ENCODE measurements around the gene PIAS4.
A peak's percentile ranks its signal among the peaks of the same experiment; 100 is the strongest.

PIAS4 gene

GRCh38 chr19:3976495-3977241, 30.9 kb upstream of the PIAS4 start:
- in situ Hi-C loops (cut with HindIII; ENCODE audit: low pct_ligation_motif_present, low pct_unique_long_range_greater_than_20kb, low sequenced_read_pairs) = no loop called here
- DNase-seq = peak; percentile 73

GRCh38 chr19:3977242-3978143, 30.0 kb upstream of the PIAS4 start:
- in situ Hi-C loops (cut with HindIII; ENCODE audit: low pct_ligation_motif_present, low pct_unique_long_range_greater_than_20kb, low sequenced_read_pairs) = no loop called here
- no peak for DNase-seq

GRCh38 chr19:3978145-3978544, 29.4 kb upstream of the PIAS4 start:
- in situ Hi-C loops (cut with HindIII; ENCODE audit: low pct_ligation_motif_present, low pct_unique_long_range_greater_than_20kb, low sequenced_read_pairs) = no loop called here
- DNase-seq = no peak

- DNase-seq = no peak
- in situ Hi-C loops (cut with HindIII; ENCODE audit: low pct_ligation_motif_present, low pct_unique_long_range_greater_than_20kb, low sequenced_read_pairs) = no loop called here
These were observed 28.3 kb upstream of the PIAS4 start for GRCh38 chr19:3979289-3979673.

GRCh38 chr19:3979674-3980352, 27.7 kb upstream of the PIAS4 start:
- no peak for DNase-seq
- in situ Hi-C loops (cut with HindIII; ENCODE audit: low pct_ligation_motif_present, low pct_unique_long_range_greater_than_20kb, low sequenced_read_pairs) = no loop called here

- no peak for DNase-seq
- in situ Hi-C loops (cut with HindIII; ENCODE audit: low pct_ligation_motif_present, low pct_unique_long_range_greater_than_20kb, low sequenced_read_pairs) = no loop called here
These were observed 26.9 kb upstream of the PIAS4 start for GRCh38 chr19:3980353-3981251.

GRCh38 chr19:3981373-3981735, 26.2 kb upstream of the PIAS4 start:
- DNase-seq = no peak
- in situ Hi-C loops (cut with HindIII; ENCODE audit: low pct_ligation_motif_present, low pct_unique_long_range_greater_than_20kb, low sequenced_read_pairs) = no loop called here

- in situ Hi-C loops (cut with HindIII; ENCODE audit: low pct_ligation_motif_present, low pct_unique_long_range_greater_than_20kb, low sequenced_read_pairs) = no loop called here
- no peak for DNase-seq
These were observed 25.5 kb upstream of the PIAS4 start for GRCh38 chr19:3981736-3982681.

- no peak for DNase-seq
- in situ Hi-C loops (cut with HindIII; ENCODE audit: low pct_ligation_motif_present, low pct_unique_long_range_greater_than_20kb, low sequenced_read_pairs) = no loop called here
These were observed 24.6 kb upstream of the PIAS4 start for GRCh38 chr19:3982701-3983541.

- in situ Hi-C loops (cut with HindIII; ENCODE audit: low pct_ligation_motif_present, low pct_unique_long_range_greater_than_20kb, low sequenced_read_pairs) = no loop called here
- DNase-seq = no peak
These were observed 24.0 kb upstream of the PIAS4 start for GRCh38 chr19:3983542-3983914.

- in situ Hi-C loops (cut with HindIII; ENCODE audit: low pct_ligation_motif_present, low pct_unique_long_range_greater_than_20kb, low sequenced_read_pairs) = no loop called here
- peak; percentile 61 for DNase-seq
These were observed 23.5 kb upstream of the PIAS4 start for GRCh38 chr19:3983936-3984583.

- no peak for DNase-seq
- in situ Hi-C loops (cut with HindIII; ENCODE audit: low pct_ligation_motif_present, low pct_unique_long_range_greater_than_20kb, low sequenced_read_pairs) = no loop called here
These were observed 23.0 kb upstream of the PIAS4 start for GRCh38 chr19:3984584-3984907.

- peak; percentile 81 for DNase-seq
These were observed 22.5 kb upstream of the PIAS4 start, which contains the start of gene EEF2 for GRCh38 chr19:3984908-3985642. EEF2 (minus strand) TSS chr19:3985463; CDS start chr19:3985380, 83 bp downstream.

GRCh38 chr19:3985643-3986259, 21.8 kb upstream of the PIAS4 start:
- no peak for DNase-seq
- in situ Hi-C loops (cut with HindIII; ENCODE audit: low pct_ligation_motif_present, low pct_unique_long_range_greater_than_20kb, low sequenced_read_pairs) = no loop called here

More at GRCh38 chr19:3984908-3985642, 22.5 kb upstream of the PIAS4 start, which contains the start of gene EEF2:
- in situ Hi-C loops (cut with HindIII; ENCODE audit: low pct_ligation_motif_present, low pct_unique_long_range_greater_than_20kb, low sequenced_read_pairs) = no loop called here

All from ACHN (cell line).